H9 (cell line): Measurements from ENCODE around the gene GVQW3. TPM values are rescaled to one million over a fixed set of nuclear protein-coding genes. Genes with fewer than 3 reads are reported as not detected.
A peak's percentile ranks its signal among the peaks of the same experiment; 100 is the strongest.

Experiments
- DNase-seq: peaks from one replicate; pipeline ENCODE4 v3.0.0-alpha.2; 2017
- H2AFZ ChIP-seq: one replicate; pipeline ENCODE4 v1.6.1; 2013; ENCODE audit warnings: mild to moderate bottlenecking, low read length, control low read depth, moderate library complexity
- H2AK5ac ChIP-seq: 2 replicates; pipeline ENCODE4 v1.6.1; 2013; ENCODE audit warnings: low read length, control low read depth, mixed read lengths; ENCODE audit not compliant: insufficient read length
- H2BK120ac ChIP-seq: one replicate; pipeline ENCODE4 v1.6.1; 2013; ENCODE audit warnings: low read depth, mild to moderate bottlenecking, low read length, control low read depth, inconsistent platforms; ENCODE audit not compliant: poor library complexity, severe bottlenecking
- H2BK12ac ChIP-seq: 2 replicates; pipeline ENCODE4 v1.6.1; 2013; ENCODE audit warnings: low read length, control low read depth, mixed read lengths, low read depth; ENCODE audit not compliant: insufficient read length
- H2BK15ac ChIP-seq: 2 replicates; pipeline ENCODE4 v1.6.1; 2013; ENCODE audit warnings: low read depth, low read length, control low read depth
- H2BK20ac ChIP-seq: one replicate; pipeline ENCODE4 v1.6.1; 2013; ENCODE audit warnings: low read depth, mild to moderate bottlenecking, low read length, control low read depth, inconsistent platforms; ENCODE audit not compliant: poor library complexity, severe bottlenecking
- H2BK5ac ChIP-seq: 2 replicates; pipeline ENCODE4 v1.6.1; 2013; ENCODE audit warnings: low read length, control low read depth, mixed read lengths; ENCODE audit not compliant: insufficient read length
- H3K14ac ChIP-seq: 2 replicates; pipeline ENCODE4 v1.6.1; 2013; ENCODE audit warnings: low read length, control low read depth; ENCODE audit not compliant: insufficient read depth
- H3K18ac ChIP-seq: 2 replicates; pipeline ENCODE4 v1.6.1; 2013; ENCODE audit warnings: low read depth, mild to moderate bottlenecking, mixed read lengths, low read length, control low read depth; ENCODE audit not compliant: insufficient read length
- H3K23ac ChIP-seq: 2 replicates; pipeline ENCODE4 v1.6.1; 2013; ENCODE audit warnings: low read length, control low read depth, mixed read lengths, low read depth; ENCODE audit not compliant: insufficient read length
- H3K23me2 ChIP-seq: 2 replicates; pipeline ENCODE4 v1.6.1; 2013; ENCODE audit warnings: low read depth, mild to moderate bottlenecking, mixed read lengths, low read length, control low read depth; ENCODE audit not compliant: insufficient read length, poor library complexity, severe bottlenecking
- H3K27ac ChIP-seq: 2 replicates; pipeline ENCODE4 v1.5.1; 2013; ENCODE audit warnings: low read length, control low read depth, mixed read lengths, low read depth; ENCODE audit not compliant: insufficient read length
- H3K27me3 ChIP-seq: 2 replicates; pipeline ENCODE4 v1.6.1; 2013; ENCODE audit warnings: low read length, control low read depth, inconsistent platforms; ENCODE audit not compliant: insufficient read depth
- H3K4ac ChIP-seq: 2 replicates; pipeline ENCODE4 v1.6.1; 2013; ENCODE audit warnings: low read depth, mild to moderate bottlenecking, control low read depth, inconsistent platforms, low read length, moderate library complexity
- H3K4me1 ChIP-seq: 2 replicates; pipeline ENCODE4 v1.6.1; 2013; ENCODE audit warnings: low read length, control low read depth, inconsistent platforms; ENCODE audit not compliant: insufficient read depth
- H3K4me2 ChIP-seq: 2 replicates; pipeline ENCODE4 v1.6.1; 2013; ENCODE audit warnings: low read length, control low read depth, mixed read lengths; ENCODE audit not compliant: insufficient read length, insufficient read depth
- H3K56ac ChIP-seq: 2 replicates; pipeline ENCODE4 v1.6.1; 2013; ENCODE audit warnings: low read depth, mild to moderate bottlenecking, mixed read lengths, low read length, control low read depth; ENCODE audit not compliant: insufficient read length
- H3K79me1 ChIP-seq: 2 replicates; pipeline ENCODE4 v1.6.1; 2013; ENCODE audit warnings: low read depth, mild to moderate bottlenecking, moderate library complexity, low read length, control low read depth, inconsistent platforms; ENCODE audit not compliant: insufficient read depth, poor library complexity, severe bottlenecking
- H3K79me2 ChIP-seq: 2 replicates; pipeline ENCODE4 v1.6.1; 2013; ENCODE audit warnings: low read length, control low read depth, inconsistent platforms; ENCODE audit not compliant: insufficient read depth
- H3K9ac ChIP-seq: 2 replicates; pipeline ENCODE4 v1.6.1; 2013; ENCODE audit warnings: low read length, control low read depth, mixed read lengths; ENCODE audit not compliant: insufficient read length; ENCODE audit errors: extremely low read depth
- H3K9me3 ChIP-seq: one replicate; pipeline ENCODE4 v1.6.1; 2013; ENCODE audit warnings: low read depth, low read length, inconsistent platforms; ENCODE audit not compliant: control insufficient read depth
- H3T11ph ChIP-seq: one replicate; pipeline ENCODE4 v1.6.1; 2013; ENCODE audit warnings: mild to moderate bottlenecking, low read length, control low read depth, inconsistent platforms
- H4K20me1 ChIP-seq: one replicate; pipeline ENCODE4 v1.6.1; 2013; ENCODE audit not compliant: control insufficient read depth, insufficient read length, insufficient read depth
- H4K5ac ChIP-seq: 2 replicates; pipeline ENCODE4 v1.6.1; 2013; ENCODE audit warnings: low read depth, mild to moderate bottlenecking, mixed read lengths, low read length, control low read depth; ENCODE audit not compliant: insufficient read length
- H4K8ac ChIP-seq: replicated peaks from 2 replicates; pipeline ENCODE4 v1.6.1; 2013; ENCODE audit warnings: low read length, control low read depth, mixed read lengths, low read depth; ENCODE audit not compliant: insufficient read length
- H4K91ac ChIP-seq: 2 replicates; pipeline ENCODE4 v1.6.1; 2013; ENCODE audit warnings: low read depth, mild to moderate bottlenecking, moderate library complexity, mixed read lengths, low read length, control low read depth; ENCODE audit not compliant: insufficient read length
- H3K27ac Mint-ChIP-seq, 3 experiments: 2 replicates in 2 of 3; 3 replicates in 1 of 3; pipeline ENCODE4 v1.8.0; 2020 to 2021; ENCODE audit warnings: mixed read lengths in 3 of 3, mild to moderate bottlenecking in 1 of 3, moderate library complexity in 1 of 3
- H3K27me3 Mint-ChIP-seq: 2 replicates; pipeline ENCODE4 v1.8.0; 2021; ENCODE audit warnings: low read depth, mild to moderate bottlenecking, moderate library complexity, mixed read lengths
- H3K36me3 Mint-ChIP-seq, 3 experiments: 2 replicates in 2 of 3; 3 replicates in 1 of 3; pipeline ENCODE4 v1.8.0; 2020 to 2021; ENCODE audit warnings: low read depth in 3 of 3, mixed read lengths in 3 of 3; ENCODE audit not compliant: insufficient read depth in 1 of 3
- H3K4me1 Mint-ChIP-seq, 2 experiments: 2 replicates each; pipeline ENCODE4 v1.8.0; 2020; ENCODE audit warnings: mixed read lengths in 2 of 2
- H3K4me3 Mint-ChIP-seq, 2 experiments: 2 replicates in 1 of 2; 3 replicates in 1 of 2; pipeline ENCODE4 v1.8.0; 2020 to 2021; ENCODE audit warnings: mild to moderate bottlenecking in 2 of 2, mixed read lengths in 2 of 2, moderate library complexity in 1 of 2
- H3K9me3 Mint-ChIP-seq, 2 experiments: 2 replicates in 1 of 2; 3 replicates in 1 of 2; pipeline ENCODE4 v1.8.0; 2020; ENCODE audit warnings: mild to moderate bottlenecking in 2 of 2, mixed read lengths in 2 of 2, moderate library complexity in 1 of 2
- CTCF ChIP-seq: fragments of 200-600 bp; sonication (generic); conservative IDR thresholded peaks from 3 replicates; pipeline ENCODE4 v1.8.0; 2021; ENCODE audit warnings: antibody characterized with exemption, mild to moderate bottlenecking
- WGBS: extraction: QIAGEN DNeasy Blood & Tissue Kit; methylation state at CpG from one replicate; pipeline ENCODE4 v1.1.7; 2013; ENCODE audit warnings: missing lambda C conversion rate, low lambda C conversion rate, mixed read lengths; ENCODE audit not compliant: insufficient read length; ENCODE audit errors: extremely low coverage; 5-methylcytosine and 5-hydroxymethylcytosine counted together
- total RNA-seq: library from RNA; stranded (reverse); gene quantifications from 2 replicates; pipeline ENCODE4 v1.2.1, GENCODE V29; 2021

GVQW3 gene
- total RNA-seq, 1 experiment from 2014 or later, result 4.5 TPM

GRCh38 chr11:76456571-76456970 is 75.4 kb downstream of the GVQW3 start:
- Histone ChIP-seq H3K79me2 (no peaks in the 10 kb centered on the region), H3K27me3 (no peaks in the 10 kb centered on the region), H3K23ac (no peak overlapping the region), H4K5ac (no peak overlapping the region), H4K8ac (no peak overlapping the region), H2BK5ac (no peak overlapping the region), H2AK5ac (no peak overlapping the region), H3T11ph (no peak overlapping the region), H3K14ac (no peak overlapping the region), H2BK20ac (no peak overlapping the region), H3K79me1 (no peaks in the 10 kb centered on the region), H2BK12ac (no peak overlapping the region), H3K4me2 (no peak overlapping the region), H2BK15ac (no peak overlapping the region), H3K18ac (no peak overlapping the region), H3K23me2 (no peaks in the 10 kb centered on the region), H3K56ac (no peak overlapping the region), H3K9ac (no peak overlapping the region), H3K27ac (peak overlapping the region; percentile 99), H2AFZ (no peak overlapping the region), H3K4ac (no peak overlapping the region), H3K9me3 (no peaks in the 10 kb centered on the region), H4K91ac (no peak overlapping the region), H3K4me1 (no peaks in the 10 kb centered on the region; the same call in 1 of the 2 replicates), H2BK120ac (no peak overlapping the region), H4K20me1 (no peaks in the 10 kb centered on the region)
- DNase-seq, result no peak
- WGBS, result no CpG with 5 or more reads among the region's 2 CpGs
- H3K36me3 Mint-ChIP-seq, result peaks cover 12 to 27% (median 24%) of the 10 kb centered on the region in 3 experiments; a peak in 6 of 7 replicates
- peak overlapping the region; percentile 75 to 99 (median 99); a peak in 5 of 7 replicates for H3K27ac Mint-ChIP-seq
- no peak overlapping the region for H3K4me3 Mint-ChIP-seq
- TF ChIP-seq CTCF, result no peak
- H3K9me3 Mint-ChIP-seq, result no peaks in the 10 kb centered on the region
- H3K4me1 Mint-ChIP-seq, result peaks cover 70 to 76% of the 10 kb centered on the region in 2 experiments
- no peaks in the 10 kb centered on the region for H3K27me3 Mint-ChIP-seq

Other genes with a start within 250 kb of the GVQW3 start
- gene WNT11, start 174.8 kb upstream of the GVQW3 start, total RNA-seq, result 0.18 TPM in 1 of 2 replicates, not detected in the other
- gene THAP12, start 191 bp upstream of the GVQW3 start, total RNA-seq, result 42.5 and 43.0 TPM in 2 replicates
- gene EMSY, start 63.7 kb downstream of the GVQW3 start, total RNA-seq, result 26.5 and 29.3 TPM in 2 replicates